ENCODE data around the gene ZNF580. TPM values are rescaled to one million over a fixed set of nuclear protein-coding genes. Genes with fewer than 3 reads are reported as not detected.

Gene ZNF580
- total RNA-seq, 1 donor from 2014 or later, result 41.8 TPM

GRCh38 chr19:55594996-55595545, 45.7 kb upstream of the ZNF580 start:
- DNase-seq (ENCODE audit: low read depth, low spot score), result no peak
- Mint-ChIP-seq H3K27ac (ENCODE audit: unreplicated experiment) (no peak overlapping the region), H3K27me3 (ENCODE audit: low read depth) (no peaks in the 10 kb centered on the region), H3K9me3 (peaks cover 5% of the 10 kb centered on the region), H3K4me1 (peaks cover 7% of the 10 kb centered on the region), H3K4me3 (peak overlapping the region; percentile 27), H3K36me3 (ENCODE audit: low read depth) (peaks cover 32% of the 10 kb centered on the region)
- TF ChIP-seq CTCF (conservative IDR thresholded peaks at IDR 0.05), result no peak

- TF ChIP-seq CTCF (conservative IDR thresholded peaks at IDR 0.05), result no peak
- Mint-ChIP-seq H3K27ac (ENCODE audit: unreplicated experiment) (no peak overlapping the region), H3K4me1 (peaks cover 13% of the 10 kb centered on the region), H3K27me3 (ENCODE audit: low read depth) (no peaks in the 10 kb centered on the region), H3K9me3 (peaks cover 5% of the 10 kb centered on the region), H3K36me3 (ENCODE audit: low read depth) (peaks cover 32% of the 10 kb centered on the region), H3K4me3 (peak overlapping the region; percentile 29)
- no peak for DNase-seq (ENCODE audit: low read depth, low spot score)
These were observed 44.5 kb upstream of the ZNF580 start for GRCh38 chr19:55596304-55596703.

- TF ChIP-seq CTCF (conservative IDR thresholded peaks at IDR 0.05), result no peak
- H3K4me1 Mint-ChIP-seq, result peaks cover 14% of the 10 kb centered on the region
- H3K27ac Mint-ChIP-seq (ENCODE audit: unreplicated experiment), result no peak overlapping the region
- H3K4me3 Mint-ChIP-seq, result no peak overlapping the region
- no peaks in the 10 kb centered on the region for H3K27me3 Mint-ChIP-seq (ENCODE audit: low read depth)
- H3K36me3 Mint-ChIP-seq (ENCODE audit: low read depth), result peaks cover 28% of the 10 kb centered on the region
- H3K9me3 Mint-ChIP-seq, result peaks cover 5% of the 10 kb centered on the region
- DNase-seq (ENCODE audit: low read depth, low spot score), result no peak
These were observed 43.3 kb upstream of the ZNF580 start for GRCh38 chr19:55597501-55597921.

GRCh38 chr19:55598034-55598433, 42.8 kb upstream of the ZNF580 start:
- H3K4me3 Mint-ChIP-seq, result peak overlapping the region; percentile 61
- peaks cover 14% of the 10 kb centered on the region for H3K4me1 Mint-ChIP-seq
- peaks cover 5% of the 10 kb centered on the region for H3K9me3 Mint-ChIP-seq
- H3K27me3 Mint-ChIP-seq (ENCODE audit: low read depth), result no peaks in the 10 kb centered on the region
- no peak overlapping the region for H3K27ac Mint-ChIP-seq (ENCODE audit: unreplicated experiment)
- DNase-seq (ENCODE audit: low read depth, low spot score), result no peak
- TF ChIP-seq CTCF (conservative IDR thresholded peaks at IDR 0.05), result no peak
- peaks cover 28% of the 10 kb centered on the region for H3K36me3 Mint-ChIP-seq (ENCODE audit: low read depth)

GRCh38 chr19:55598719-55599467, 41.9 kb upstream of the ZNF580 start:
- Mint-ChIP-seq H3K27ac (ENCODE audit: unreplicated experiment) (no peak overlapping the region), H3K9me3 (peaks cover 5% of the 10 kb centered on the region), H3K4me3 (peak overlapping the region; percentile 98), H3K27me3 (ENCODE audit: low read depth) (no peaks in the 10 kb centered on the region), H3K36me3 (ENCODE audit: low read depth) (peaks cover 28% of the 10 kb centered on the region), H3K4me1 (peaks cover 20% of the 10 kb centered on the region)
- DNase-seq (ENCODE audit: low read depth, low spot score), result peak; percentile 98
- TF ChIP-seq CTCF (conservative IDR thresholded peaks at IDR 0.05), result no peak
